Measurements from ENCODE around the gene MATR3.
"Not testable (repeated sequence)": the region's sequence is repeated elsewhere in the genome, so short reads cannot be mapped to it uniquely, and the experiment has no call there.

Gene MATR3

GRCh38 chr5:139293507-139294373, at the start of gene MATR3:
MATR3 (plus strand) TSS chr5:139293740; CDS start chr5:139307416, 13,676 bp downstream.
- FAIRE-seq, result no peak

GRCh38 chr5:139245637-139246339, 47.8 kb upstream of the MATR3 start:
- no peak for FAIRE-seq

DNA sequence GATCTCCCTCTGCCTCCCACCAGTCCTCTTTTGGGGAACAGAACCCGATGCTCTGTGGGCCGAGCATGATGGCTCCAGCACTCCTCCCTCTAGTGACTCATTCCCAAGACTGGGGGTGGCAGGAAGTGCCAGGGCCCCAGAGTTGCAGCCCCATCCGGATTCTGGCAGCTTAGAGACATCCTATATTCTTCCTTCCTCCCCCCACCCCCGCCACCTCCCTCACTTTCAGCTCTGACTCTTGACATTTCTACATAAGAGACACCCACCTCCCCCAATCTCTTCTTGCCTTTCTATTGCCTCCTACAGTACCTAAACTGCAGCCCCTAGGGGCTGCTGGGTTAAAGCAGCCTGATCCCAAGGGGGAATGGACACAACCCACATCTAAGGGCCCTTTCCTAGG, 47.1 kb upstream of the MATR3 start:
- no peak for FAIRE-seq

GRCh38 chr5:139248826-139249453, 44.6 kb upstream of the MATR3 start:
- FAIRE-seq, result no peak

- no peak for FAIRE-seq
Measured at GRCh38 chr5:139251281-139251687, 42.3 kb upstream of the MATR3 start.

GRCh38 chr5:139251695-139252288, 41.7 kb upstream of the MATR3 start:
- no peak for FAIRE-seq

GRCh38 chr5:139253115-139253514, 40.4 kb upstream of the MATR3 start:
- FAIRE-seq, result no peak

- no peak for FAIRE-seq
Measured at GRCh38 chr5:139256820-139257219, 36.7 kb upstream of the MATR3 start.

- no peak for FAIRE-seq
Measured at GRCh38 chr5:139262059-139262741, 31.3 kb upstream of the MATR3 start.

DNA sequence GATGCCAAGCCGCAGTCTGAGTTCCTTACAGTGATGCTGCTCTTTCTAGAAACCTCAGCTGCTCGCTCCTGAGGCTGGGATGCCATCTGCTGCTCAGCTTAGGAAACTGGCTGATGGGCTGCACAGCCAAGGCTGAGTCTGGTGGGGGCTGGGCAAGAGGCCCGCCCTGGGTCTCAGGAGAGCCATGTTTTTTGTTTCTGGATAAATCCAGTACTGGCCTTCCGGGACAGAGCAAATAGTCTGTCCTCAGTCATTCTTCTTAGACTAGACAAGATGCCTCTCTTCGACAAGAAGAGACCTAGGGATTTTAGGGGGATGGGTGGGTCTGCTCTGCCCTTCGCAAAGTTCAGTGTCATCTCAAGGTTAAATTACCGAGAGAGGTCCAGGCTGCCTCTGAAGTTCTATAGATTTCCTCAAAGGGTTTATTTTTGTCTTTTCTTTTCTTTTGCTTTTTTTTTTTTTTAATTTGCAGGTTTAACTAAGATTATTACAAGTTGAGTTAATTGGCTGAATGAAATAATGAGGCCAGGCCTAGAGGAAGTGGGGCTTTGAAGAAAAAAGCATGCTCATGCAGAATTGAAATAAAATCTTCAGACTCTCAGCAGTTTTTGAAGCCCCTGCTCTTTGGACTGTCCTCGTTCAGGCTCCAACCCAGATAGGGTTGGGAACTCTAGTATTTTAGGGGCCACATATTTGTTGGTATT, 30.6 kb upstream of the MATR3 start:
- FAIRE-seq, result no peak

- FAIRE-seq, result no peak
Measured at GRCh38 chr5:139263536-139263935, 30.0 kb upstream of the MATR3 start.

GRCh38 chr5:139263946-139264345, 29.6 kb upstream of the MATR3 start:
- no peak for FAIRE-seq

DNA sequence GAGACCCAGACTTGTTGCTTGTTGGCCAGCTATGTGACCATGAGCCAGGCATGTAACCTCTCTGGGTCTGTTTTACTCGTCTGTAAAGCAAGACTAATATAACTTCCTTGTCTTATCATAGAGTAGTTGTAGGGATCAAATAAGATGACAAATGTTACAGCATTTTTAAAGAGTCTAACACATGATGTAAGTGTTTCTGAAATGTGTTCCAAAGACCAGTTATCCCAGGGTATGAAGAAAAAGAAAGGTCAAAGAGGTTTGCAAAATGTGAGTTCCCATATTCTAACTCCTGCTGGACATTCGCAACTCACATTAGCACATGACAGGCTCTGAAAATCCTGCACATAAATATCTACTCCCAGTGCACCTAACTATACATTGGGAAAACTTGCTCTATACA, 28.5 kb upstream of the MATR3 start:
- no peak for FAIRE-seq

- FAIRE-seq, result no peak
Measured at GRCh38 chr5:139266236-139266635, 27.3 kb upstream of the MATR3 start.

GRCh38 chr5:139267481-139267880, 26.1 kb upstream of the MATR3 start:
- no peak for FAIRE-seq

GRCh38 chr5:139268364-139269202, 25.0 kb upstream of the MATR3 start:
- FAIRE-seq, result no peak

- FAIRE-seq, result not testable (repeated sequence)
Measured at GRCh38 chr5:139270718-139271117, 22.8 kb upstream of the MATR3 start.

DNA sequence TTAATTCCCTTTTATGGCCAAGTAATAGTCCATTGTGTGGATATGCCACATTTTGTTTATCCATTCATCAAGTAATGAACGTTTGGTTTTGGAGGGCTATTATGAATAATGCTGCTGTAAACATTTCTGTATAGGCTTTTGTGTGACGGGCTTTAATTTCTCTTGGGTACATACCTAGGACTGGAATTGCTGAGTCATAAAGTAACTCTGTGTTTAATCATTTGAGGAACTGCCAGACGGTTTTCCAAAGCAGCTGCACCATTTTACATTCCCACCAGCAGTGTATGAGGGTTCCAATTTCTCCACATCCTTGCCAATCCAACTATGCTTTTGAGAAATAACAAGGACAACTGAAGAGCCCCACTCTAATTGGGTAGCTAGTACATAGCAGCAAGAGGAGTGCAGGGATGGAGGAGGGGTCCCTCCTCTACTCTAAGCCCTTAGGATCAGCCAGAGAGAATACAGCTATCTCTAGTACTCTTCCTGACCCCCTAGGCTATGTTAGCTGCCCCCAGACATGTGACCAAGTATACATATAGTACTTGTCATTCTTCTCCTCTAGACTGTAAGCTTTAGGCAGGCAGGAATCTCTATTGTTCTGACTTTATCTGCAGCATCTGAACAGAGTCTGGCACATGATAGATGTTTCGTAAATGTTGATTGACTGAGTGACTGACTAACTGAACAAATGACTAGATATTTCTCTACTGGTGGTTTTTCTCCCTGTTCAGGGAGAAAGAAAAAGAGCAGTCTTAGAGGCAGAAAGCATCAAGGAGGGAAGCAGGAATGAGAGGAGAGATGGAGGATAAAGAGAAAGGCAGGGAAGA, 22.1 kb upstream of the MATR3 start:
- no peak for FAIRE-seq

DNA sequence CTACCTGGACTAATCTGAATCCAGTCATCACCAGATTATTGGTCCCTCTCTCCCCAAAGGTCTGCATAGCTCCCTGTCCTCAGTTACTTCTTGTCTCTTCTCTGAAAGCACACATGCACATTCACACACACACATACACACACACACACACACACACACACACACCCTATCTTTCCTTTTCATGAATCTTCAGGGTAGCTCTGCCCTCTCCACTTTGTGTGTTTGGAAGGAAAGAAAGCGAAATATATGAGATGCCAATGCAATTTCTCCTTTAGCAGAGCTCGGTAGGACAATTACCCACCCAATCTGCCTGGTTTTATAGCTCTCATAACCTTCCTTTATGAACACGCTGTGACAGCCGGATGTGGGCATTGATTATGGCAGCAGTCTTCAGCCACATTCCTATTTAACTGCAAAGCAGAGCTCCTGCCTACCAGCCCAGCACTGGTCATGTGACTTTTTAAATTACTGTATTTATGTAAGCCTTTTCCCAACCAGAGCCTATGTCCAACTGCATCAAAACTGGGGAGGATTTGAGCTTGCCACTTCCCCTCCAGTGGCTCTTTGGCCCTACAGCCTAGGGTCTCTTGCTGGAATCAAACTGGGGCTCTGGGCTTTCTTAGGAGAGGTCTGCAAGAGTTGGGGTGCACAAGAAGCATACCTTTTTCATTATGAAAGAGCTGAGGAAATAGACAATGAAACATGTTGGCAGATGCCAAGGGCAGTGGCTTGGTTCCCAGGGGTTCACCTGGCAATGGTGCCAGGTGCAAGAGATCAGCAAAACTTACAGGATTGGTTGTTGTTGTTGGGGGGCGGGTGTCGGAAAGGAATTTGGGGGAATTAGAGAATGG, 20.8 kb upstream of the MATR3 start:
- FAIRE-seq, result no peak
